Measurements from ENCODE around the gene IGF1. TPM values are rescaled to one million over a fixed set of nuclear protein-coding genes. Genes with fewer than 3 reads are reported as not detected.

The IGF1 gene
- total and polyA plus RNA-seq, 9 of the 15 experiments (the other 6 are each of a cell fraction or from before 2014, with no cell fraction given) = 3.7 to 13.9 (median 4.5) TPM

- no peak for TF ChIP-seq PRDM10 (IDR thresholded peaks at IDR 0.05; ENCODE audit: partially characterized antibody)
- TF ChIP-seq HNRNPH1 (optimal IDR thresholded peaks at IDR 0.05; ENCODE audit: low read depth, low read length) = no peak
- TF ChIP-seq FOXP4 (CRISPR knock-in tag; IDR thresholded peaks at IDR 0.05; ENCODE audit: borderline replicate concordance) = no peak
- no peak for TF ChIP-seq ETV6 (IDR thresholded peaks at IDR 0.05; ENCODE audit: borderline replicate concordance in 1 of 2, low read depth in 2 of 2, low read length in 1 of 2)
- no peak for TF ChIP-seq ETV6 (CRISPR knock-in tag; IDR thresholded peaks at IDR 0.05; ENCODE audit: borderline replicate concordance)
- TF ChIP-seq MYBL2 (IDR thresholded peaks at IDR 0.05; ENCODE audit: low read depth) = no peak
- no peak for TF ChIP-seq MYBL2 (CRISPR knock-in tag; IDR thresholded peaks at IDR 0.05; ENCODE audit: borderline replicate concordance)
- no peak for TF ChIP-seq ZNF197 (CRISPR knock-in tag; IDR thresholded peaks at IDR 0.05; ENCODE audit: low read depth)
- TF ChIP-seq ESRRA (IDR thresholded peaks at IDR 0.05; ENCODE audit: borderline replicate concordance, low read depth) = no peak
- no peak for TF ChIP-seq ZBTB9 (CRISPR knock-in tag; IDR thresholded peaks at IDR 0.05)
- no peak for TF ChIP-seq ZNF133 (CRISPR knock-in tag; IDR thresholded peaks at IDR 0.05)
- TF ChIP-seq BRD4 (IDR thresholded peaks at IDR 0.05) = no peak
- TF ChIP-seq ZNF253 (CRISPR knock-in tag; conservative IDR thresholded peaks at IDR 0.05) = no peak
- no peak for TF ChIP-seq MCM5 (IDR thresholded peaks at IDR 0.05; ENCODE audit: low read depth)
- no peak for TF ChIP-seq ZNF57 (CRISPR knock-in tag; IDR thresholded peaks at IDR 0.05)
- TF ChIP-seq ARID1B (IDR thresholded peaks at IDR 0.05) = peak; percentile 85
- TF ChIP-seq, protein P1, sequence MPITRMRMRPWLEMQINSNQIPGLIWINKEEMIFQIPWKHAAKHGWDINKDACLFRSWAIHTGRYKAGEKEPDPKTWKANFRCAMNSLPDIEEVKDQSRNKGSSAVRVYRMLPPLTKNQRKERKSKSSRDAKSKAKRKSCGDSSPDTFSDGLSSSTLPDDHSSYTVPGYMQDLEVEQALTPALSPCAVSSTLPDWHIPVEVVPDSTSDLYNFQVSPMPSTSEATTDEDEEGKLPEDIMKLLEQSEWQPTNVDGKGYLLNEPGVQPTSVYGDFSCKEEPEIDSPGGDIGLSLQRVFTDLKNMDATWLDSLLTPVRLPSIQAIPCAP (CRISPR knock-in tag; IDR thresholded peaks at IDR 0.05; ENCODE audit: borderline replicate concordance) = no peak
- TF ChIP-seq ZNF408 (CRISPR knock-in tag; IDR thresholded peaks at IDR 0.05; ENCODE audit: low read depth) = no peak
- TF ChIP-seq MXI1 (IDR thresholded peaks at IDR 0.05; ENCODE audit: low read depth, low read length) = no peak
- no peak for TF ChIP-seq ZBTB34 (CRISPR knock-in tag; IDR thresholded peaks at IDR 0.05)
- peak; percentile 64 for TF ChIP-seq MEIS2 (IDR thresholded peaks at IDR 0.05; ENCODE audit: partially characterized antibody)
Observed at GRCh38 chr12:102480406-102480805, at the start of gene IGF1 (continued).

Data from K562 (cell line).